Fibroblast of mammary gland (primary cell): Measurements from ENCODE around the gene ZNF558.

ENCODE experiments used
- DNase-seq: peaks from one replicate; pipeline ENCODE4 v3.0.0-alpha.2; 2010; ENCODE audit warnings: low read depth
- H3K4me3 ChIP-seq: 2 replicates; pipeline ENCODE4 v1.5.1; 2011; ENCODE audit warnings: low read depth, mild to moderate bottlenecking, low read length, moderate library complexity; ENCODE audit not compliant: control insufficient read depth
- TF ChIP-seq, protein P1 (sequence below): conservative IDR thresholded peaks from 2 replicates; pipeline ENCODE4 v1.5.1; 2011; ENCODE audit warnings: low read depth, low read length, inconsistent platforms; ENCODE audit not compliant: control insufficient read depth, insufficient read depth

The ZNF558 gene

DNA sequence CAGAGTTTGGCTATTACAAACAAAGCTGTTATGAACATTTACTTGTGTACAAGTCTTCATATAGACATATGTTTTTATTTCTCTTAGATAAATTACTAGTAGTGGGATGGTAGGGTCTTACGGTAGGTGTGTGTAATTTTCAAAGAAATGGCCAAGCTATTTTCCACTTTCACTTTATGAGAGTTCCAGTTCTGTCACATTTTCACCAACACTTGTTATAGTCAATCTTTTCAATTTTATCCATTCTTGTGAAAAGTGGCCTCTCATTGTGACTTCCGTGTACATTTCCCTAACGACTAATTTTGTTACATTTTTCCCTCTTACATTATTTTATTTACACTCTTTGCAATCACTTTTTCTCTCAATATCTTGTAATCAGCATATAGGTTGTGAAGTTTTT, 18.4 kb upstream of the ZNF558 start:
- TF ChIP-seq, protein P1, sequence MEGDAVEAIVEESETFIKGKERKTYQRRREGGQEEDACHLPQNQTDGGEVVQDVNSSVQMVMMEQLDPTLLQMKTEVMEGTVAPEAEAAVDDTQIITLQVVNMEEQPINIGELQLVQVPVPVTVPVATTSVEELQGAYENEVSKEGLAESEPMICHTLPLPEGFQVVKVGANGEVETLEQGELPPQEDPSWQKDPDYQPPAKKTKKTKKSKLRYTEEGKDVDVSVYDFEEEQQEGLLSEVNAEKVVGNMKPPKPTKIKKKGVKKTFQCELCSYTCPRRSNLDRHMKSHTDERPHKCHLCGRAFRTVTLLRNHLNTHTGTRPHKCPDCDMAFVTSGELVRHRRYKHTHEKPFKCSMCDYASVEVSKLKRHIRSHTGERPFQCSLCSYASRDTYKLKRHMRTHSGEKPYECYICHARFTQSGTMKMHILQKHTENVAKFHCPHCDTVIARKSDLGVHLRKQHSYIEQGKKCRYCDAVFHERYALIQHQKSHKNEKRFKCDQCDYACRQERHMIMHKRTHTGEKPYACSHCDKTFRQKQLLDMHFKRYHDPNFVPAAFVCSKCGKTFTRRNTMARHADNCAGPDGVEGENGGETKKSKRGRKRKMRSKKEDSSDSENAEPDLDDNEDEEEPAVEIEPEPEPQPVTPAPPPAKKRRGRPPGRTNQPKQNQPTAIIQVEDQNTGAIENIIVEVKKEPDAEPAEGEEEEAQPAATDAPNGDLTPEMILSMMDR: no peak
- no peak overlapping the region for H3K4me3 ChIP-seq
- DNase-seq: no peak

GRCh38 chr19:8849232-8849631, 17.1 kb upstream of the ZNF558 start:
- TF ChIP-seq, protein P1: no peak
- no peak overlapping the region for H3K4me3 ChIP-seq
- no peak for DNase-seq

- TF ChIP-seq, protein P1: no peak
- no peak for DNase-seq
- no peak overlapping the region for H3K4me3 ChIP-seq
These were observed 14.7 kb upstream of the ZNF558 start for GRCh38 chr19:8846819-8847218.

DNA sequence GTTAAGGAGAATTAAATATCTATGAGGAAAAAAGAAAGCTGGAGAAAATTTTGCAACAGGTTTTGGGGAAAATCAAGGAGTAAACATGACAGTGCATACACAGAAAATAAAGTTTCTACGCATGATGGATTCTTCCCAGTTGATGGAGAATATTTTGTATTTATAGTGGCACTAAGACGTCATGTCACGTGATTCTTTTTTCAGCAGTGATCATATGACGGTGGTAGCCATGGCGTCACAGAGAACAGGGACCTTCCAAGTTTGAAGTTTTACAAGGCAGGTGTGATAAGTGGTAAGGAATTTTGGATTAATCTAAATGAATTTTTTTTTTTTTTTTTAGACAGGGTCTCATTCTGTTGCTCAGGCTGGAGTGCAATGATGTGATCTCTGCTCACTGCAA, 8.6 kb upstream of the ZNF558 start:
- DNase-seq: no peak
- TF ChIP-seq, protein P1: no peak
- H3K4me3 ChIP-seq: no peak overlapping the region

DNA sequence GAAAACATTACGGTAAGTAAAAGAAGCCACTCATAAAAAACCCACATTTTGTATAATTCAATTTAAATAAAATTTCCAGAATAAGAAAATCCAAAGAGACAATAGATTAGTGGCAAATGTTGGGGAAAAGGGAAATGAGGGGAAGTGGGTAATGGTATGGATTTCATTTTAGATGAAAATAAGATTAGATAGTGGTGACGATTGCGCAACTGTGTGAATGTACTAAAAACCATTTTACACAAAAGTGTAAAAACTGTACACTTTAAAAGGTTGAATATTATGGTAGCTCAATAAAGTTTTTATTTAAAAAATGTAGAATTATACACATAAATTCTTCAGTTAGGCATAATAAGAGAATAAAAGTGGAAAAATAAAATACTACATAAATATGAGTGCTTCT, 3.8 kb upstream of the ZNF558 start:
- H3K4me3 ChIP-seq: no peak overlapping the region
- TF ChIP-seq, protein P1: no peak
- no peak for DNase-seq

- H3K4me3 ChIP-seq: no peak overlapping the region
- TF ChIP-seq, protein P1: no peak
- DNase-seq: no peak
These were observed 3.3 kb upstream of the ZNF558 start for GRCh38 chr19:8835446-8835845.

DNA sequence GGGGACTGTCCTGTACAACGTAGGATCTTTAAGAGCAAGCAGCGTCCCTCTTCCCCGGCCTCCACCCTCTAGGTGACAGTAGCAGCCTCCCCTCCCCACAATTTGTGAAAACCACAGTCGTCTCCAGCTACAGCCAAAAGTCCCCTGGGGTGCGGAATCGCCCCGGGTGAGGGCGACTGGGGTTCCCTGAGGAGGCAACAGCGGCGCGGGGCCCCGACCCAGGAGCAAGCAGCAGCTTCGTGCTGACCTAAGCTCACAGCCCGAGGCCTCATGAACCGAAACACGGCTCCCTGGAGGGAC, 322 bp downstream of the ZNF558 start:
- H3K4me3 ChIP-seq: peak overlapping the region; percentile 57
- DNase-seq: no peak
- TF ChIP-seq, protein P1: no peak
